ENCODE data around the gene SLC25A53.

GRCh38 chrX:104098919-104099318 is 57.9 kb downstream of the SLC25A53 start:
- TF ChIP-seq SP2 (tag by site-specific recombination; IDR thresholded peaks at IDR 0.05) (no peak), TCF7L2 (IDR thresholded peaks at IDR 0.05; ENCODE audit: borderline replicate concordance, low read depth, low read length) (no peak), ZNF133 (tag by site-specific recombination; IDR thresholded peaks at IDR 0.05) (no peak), ZFP41 (tag by site-specific recombination; IDR thresholded peaks at IDR 0.05; ENCODE audit: borderline replicate concordance) (no peak), ZNF394 (tag by site-specific recombination; IDR thresholded peaks at IDR 0.05; ENCODE audit: borderline replicate concordance) (no peak), CTCF (tag by site-specific recombination; IDR thresholded peaks at IDR 0.05) (no peak), BCL11A (tag by site-specific recombination; IDR thresholded peaks at IDR 0.05; ENCODE audit: low read depth) (no peak)
- TF ChIP-seq, protein P1, sequence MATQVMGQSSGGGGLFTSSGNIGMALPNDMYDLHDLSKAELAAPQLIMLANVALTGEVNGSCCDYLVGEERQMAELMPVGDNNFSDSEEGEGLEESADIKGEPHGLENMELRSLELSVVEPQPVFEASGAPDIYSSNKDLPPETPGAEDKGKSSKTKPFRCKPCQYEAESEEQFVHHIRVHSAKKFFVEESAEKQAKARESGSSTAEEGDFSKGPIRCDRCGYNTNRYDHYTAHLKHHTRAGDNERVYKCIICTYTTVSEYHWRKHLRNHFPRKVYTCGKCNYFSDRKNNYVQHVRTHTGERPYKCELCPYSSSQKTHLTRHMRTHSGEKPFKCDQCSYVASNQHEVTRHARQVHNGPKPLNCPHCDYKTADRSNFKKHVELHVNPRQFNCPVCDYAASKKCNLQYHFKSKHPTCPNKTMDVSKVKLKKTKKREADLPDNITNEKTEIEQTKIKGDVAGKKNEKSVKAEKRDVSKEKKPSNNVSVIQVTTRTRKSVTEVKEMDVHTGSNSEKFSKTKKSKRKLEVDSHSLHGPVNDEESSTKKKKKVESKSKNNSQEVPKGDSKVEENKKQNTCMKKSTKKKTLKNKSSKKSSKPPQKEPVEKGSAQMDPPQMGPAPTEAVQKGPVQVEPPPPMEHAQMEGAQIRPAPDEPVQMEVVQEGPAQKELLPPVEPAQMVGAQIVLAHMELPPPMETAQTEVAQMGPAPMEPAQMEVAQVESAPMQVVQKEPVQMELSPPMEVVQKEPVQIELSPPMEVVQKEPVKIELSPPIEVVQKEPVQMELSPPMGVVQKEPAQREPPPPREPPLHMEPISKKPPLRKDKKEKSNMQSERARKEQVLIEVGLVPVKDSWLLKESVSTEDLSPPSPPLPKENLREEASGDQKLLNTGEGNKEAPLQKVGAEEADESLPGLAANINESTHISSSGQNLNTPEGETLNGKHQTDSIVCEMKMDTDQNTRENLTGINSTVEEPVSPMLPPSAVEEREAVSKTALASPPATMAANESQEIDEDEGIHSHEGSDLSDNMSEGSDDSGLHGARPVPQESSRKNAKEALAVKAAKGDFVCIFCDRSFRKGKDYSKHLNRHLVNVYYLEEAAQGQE (tag by site-specific recombination; IDR thresholded peaks at IDR 0.05), result no peak
- TF ChIP-seq, protein P2, sequence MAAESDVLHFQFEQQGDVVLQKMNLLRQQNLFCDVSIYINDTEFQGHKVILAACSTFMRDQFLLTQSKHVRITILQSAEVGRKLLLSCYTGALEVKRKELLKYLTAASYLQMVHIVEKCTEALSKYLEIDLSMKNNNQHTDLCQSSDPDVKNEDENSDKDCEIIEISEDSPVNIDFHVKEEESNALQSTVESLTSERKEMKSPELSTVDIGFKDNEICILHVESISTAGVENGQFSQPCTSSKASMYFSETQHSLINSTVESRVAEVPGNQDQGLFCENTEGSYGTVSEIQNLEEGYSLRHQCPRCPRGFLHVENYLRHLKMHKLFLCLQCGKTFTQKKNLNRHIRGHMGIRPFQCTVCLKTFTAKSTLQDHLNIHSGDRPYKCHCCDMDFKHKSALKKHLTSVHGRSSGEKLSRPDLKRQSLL (tag by site-specific recombination; IDR thresholded peaks at IDR 0.05), result no peak

All from HEK293 (cell line).